GM23338 (cell line): ENCODE results near the gene TNPO3. TPM values are rescaled to one million over a fixed set of nuclear protein-coding genes. Genes with fewer than 3 reads are reported as not detected.

Source experiments
- ATAC-seq: fragments of 200-7000 bp; cut with Tn5 transposase; 3 replicates; pipeline ENCODE4 v1.9.1; 2020
- DNase-seq: peaks from one replicate; pipeline ENCODE4 v3.0.0-alpha.2; 2015; ENCODE audit warnings: low spot score
- H2AFZ ChIP-seq: fragments of 200-600 bp; sonication (generic); 2 replicates; pipeline ENCODE4 v1.8.0; 2016; ENCODE audit warnings: antibody characterized with exemption, mild to moderate bottlenecking, moderate library complexity
- H3F3A ChIP-seq: fragments of 200-600 bp; sonication (generic); replicated peaks from 2 replicates; pipeline ENCODE4 v1.8.0; 2017; ENCODE audit warnings: antibody characterized with exemption, mixed run types, low read depth
- H3K27ac ChIP-seq: fragments of 200-600 bp; sonication (generic); 2 replicates; pipeline ENCODE4 v1.6.1; 2016; ENCODE audit warnings: low read depth
- H3K27me3 ChIP-seq: fragments of 200-600 bp; sonication (generic); 2 replicates; pipeline ENCODE4 v1.8.0; 2016; ENCODE audit warnings: mild to moderate bottlenecking, mixed run types, moderate library complexity; ENCODE audit not compliant: insufficient read depth
- H3K36me3 ChIP-seq: fragments of 200-600 bp; sonication (generic); 2 replicates; pipeline ENCODE4 v1.8.0; 2016; ENCODE audit warnings: mild to moderate bottlenecking; ENCODE audit not compliant: insufficient read depth
- H3K4me1 ChIP-seq: fragments of 200-600 bp; sonication (generic); 2 replicates; pipeline ENCODE4 v1.8.0; 2016; ENCODE audit warnings: mild to moderate bottlenecking, moderate library complexity; ENCODE audit not compliant: insufficient read depth
- H3K4me2 ChIP-seq: fragments of 200-600 bp; sonication (generic); 2 replicates; pipeline ENCODE4 v1.7.1; 2017; ENCODE audit warnings: mixed run types
- H3K4me3 ChIP-seq: fragments of 200-600 bp; sonication (generic); 2 replicates; pipeline ENCODE4 v1.6.1; 2016; ENCODE audit warnings: mixed run types
- H3K79me2 ChIP-seq: fragments of 200-600 bp; sonication (generic); replicated peaks from 2 replicates; pipeline ENCODE4 v1.8.0; 2017; ENCODE audit warnings: mild to moderate bottlenecking; ENCODE audit not compliant: insufficient read depth
- H3K9me2 ChIP-seq: fragments of 200-600 bp; sonication (generic); 2 replicates; pipeline ENCODE4 v1.8.0; 2017; ENCODE audit not compliant: insufficient read depth
- H4K20me1 ChIP-seq: fragments of 200-600 bp; sonication (generic); replicated peaks from 2 replicates; pipeline ENCODE4 v1.8.0; 2017; ENCODE audit warnings: mild to moderate bottlenecking; ENCODE audit not compliant: insufficient read depth
- H3K27ac Mint-ChIP-seq: 2 replicates; pipeline ENCODE4 v1.8.0; 2020; ENCODE audit warnings: inconsistent platforms, mild to moderate bottlenecking, moderate library complexity, mixed read lengths
- H3K27me3 Mint-ChIP-seq: 3 replicates; pipeline ENCODE4 v1.8.0; 2022; ENCODE audit warnings: low read depth, mild to moderate bottlenecking, moderate library complexity, mixed read lengths, inconsistent platforms; ENCODE audit not compliant: insufficient read depth, poor library complexity
- H3K36me3 Mint-ChIP-seq: 3 replicates; pipeline ENCODE4 v1.8.0; 2021; ENCODE audit warnings: low read depth, mild to moderate bottlenecking, inconsistent platforms, moderate library complexity, mixed read lengths
- H3K4me1 Mint-ChIP-seq: 3 replicates; pipeline ENCODE4 v1.8.0; 2020; ENCODE audit warnings: mild to moderate bottlenecking, inconsistent platforms, mixed read lengths
- H3K4me3 Mint-ChIP-seq: 3 replicates; pipeline ENCODE4 v1.8.0; 2021; ENCODE audit warnings: moderate library complexity, mild to moderate bottlenecking, inconsistent platforms, mixed read lengths
- H3K9me3 Mint-ChIP-seq: 3 replicates; pipeline ENCODE4 v1.8.0; 2020; ENCODE audit warnings: moderate library complexity, mild to moderate bottlenecking, inconsistent platforms, mixed read lengths
- CREB1 ChIP-seq: fragments of 250-450 bp; sonication (Bioruptor Pico); IDR thresholded peaks from 2 replicates; pipeline ENCODE4 v1.5.0; 2020; ENCODE audit warnings: low read depth, mild to moderate bottlenecking, moderate library complexity
- CTCF ChIP-seq, 2 experiments: fragments of 200-600 bp in 1 of 2; sonication (generic) in 1 of 2; conservative IDR thresholded peaks; 2 replicates each; pipeline versions ENCODE4 v1.5.1 to v1.6.1; 2016 to 2017; ENCODE audit warnings: antibody characterized with exemption in 2 of 2, low read depth in 2 of 2, mild to moderate bottlenecking in 2 of 2, moderate library complexity in 1 of 2
- ETS1 ChIP-seq: IDR thresholded peaks from 2 replicates; pipeline ENCODE4 v1.6.1; 2016; ENCODE audit warnings: antibody characterized with exemption
- EZH2 ChIP-seq: fragments of 200-600 bp; sonication (generic); IDR thresholded peaks from one replicate; pipeline ENCODE4 v1.8.0; 2017; ENCODE audit warnings: antibody characterized with exemption, mild to moderate bottlenecking, low read depth; ENCODE audit not compliant: unreplicated experiment
- EZH2phosphoT487 ChIP-seq: fragments of 200-600 bp; sonication (generic); IDR thresholded peaks from one replicate; pipeline ENCODE4 v1.8.1; 2018; ENCODE audit warnings: antibody characterized with exemption; ENCODE audit not compliant: unreplicated experiment
- JUNB ChIP-seq: IDR thresholded peaks from one replicate; pipeline ENCODE4 v1.6.1; 2016; ENCODE audit warnings: antibody characterized with exemption; ENCODE audit not compliant: unreplicated experiment
- NANOG ChIP-seq: IDR thresholded peaks from 2 replicates; pipeline ENCODE4 v1.6.1; 2016; ENCODE audit warnings: antibody characterized with exemption, borderline replicate concordance
- POLR2AphosphoS5 ChIP-seq: IDR thresholded peaks from 2 replicates; pipeline ENCODE4 v1.6.1; 2016; ENCODE audit warnings: antibody characterized with exemption, low read depth
- REST ChIP-seq: IDR thresholded peaks from one replicate; pipeline ENCODE4 v1.6.1; 2018; ENCODE audit warnings: antibody characterized with exemption; ENCODE audit not compliant: unreplicated experiment
- STAT1 ChIP-seq: IDR thresholded peaks from one replicate; pipeline ENCODE4 v1.6.1; 2016; ENCODE audit warnings: antibody characterized with exemption; ENCODE audit not compliant: unreplicated experiment
- ZNF114 ChIP-seq: fragments of 250-450 bp; sonication (Bioruptor Pico); IDR thresholded peaks from 2 replicates; pipeline ENCODE4 v1.5.0; 2020; ENCODE audit warnings: mild to moderate bottlenecking, moderate library complexity
- ZNF331 ChIP-seq: fragments of 250-450 bp; sonication (Bioruptor Pico); IDR thresholded peaks from 2 replicates; pipeline ENCODE4 v1.5.0; 2020; ENCODE audit warnings: low read depth, mild to moderate bottlenecking, moderate library complexity
- ZNF462 ChIP-seq: fragments of 250-450 bp; sonication (Bioruptor Pico); IDR thresholded peaks from 2 replicates; pipeline ENCODE4 v1.5.0; 2020; ENCODE audit warnings: mild to moderate bottlenecking, moderate library complexity
- polyA plus RNA-seq: library from polyadenylated mRNA; unstranded; fragments of >200 nt; fragmentation: Nextera tagmentation; extraction: Ambion mirVana; gene quantifications from 2 replicates; pipeline ENCODE4 v1.2.1, GENCODE V29; 2016
- total RNA-seq: library from RNA; depleted of rRNA; stranded (reverse); fragments of >200 nt; shearing (Covaris generic); gene quantifications from 2 replicates; pipeline ENCODE4 v1.2.3, GENCODE V29; 2014

The TNPO3 gene
- total and polyA plus RNA-seq, 2 experiments from 2014 or later = 38.2 to 127 TPM

GRCh38 chr7:128913870-128914565 is 140.9 kb downstream of the TNPO3 start:
- Histone ChIP-seq H3K36me3 (no peaks in the 10 kb centered on the region), H3F3A (peaks cover 8% of the 10 kb centered on the region), H3K9me2 (no peaks in the 10 kb centered on the region), H3K4me1 (peaks cover 24% of the 10 kb centered on the region), H3K27me3 (peaks cover 81% of the 10 kb centered on the region), H3K4me3 (no peak overlapping the region; the same call in 1 of the 2 replicates), H3K27ac (no peak overlapping the region), H3K4me2 (0 out of 2 replicates have a peak overlapping the region, but pooled peaks have one; percentile 68), H4K20me1 (no peaks in the 10 kb centered on the region), H3K79me2 (no peaks in the 10 kb centered on the region), H2AFZ (no peak overlapping the region)
- DNase-seq (no peak), ATAC-seq (no peak)
- Mint-ChIP-seq H3K27me3 (peaks cover 62% of the 10 kb centered on the region), H3K27ac (no peak overlapping the region), H3K4me3 (peak overlapping the region; percentile 48; the same call in 2 of the 3 replicates), H3K9me3 (no peaks in the 10 kb centered on the region; the same call in 2 of the 3 replicates), H3K36me3 (no peaks in the 10 kb centered on the region; the same call in 2 of the 3 replicates), H3K4me1 (peaks cover 30% of the 10 kb centered on the region)
- TF ChIP-seq ETS1 (no peak), REST (no peak), ZNF114 (CRISPR knock-in tag) (no peak), STAT1 (no peak), ZNF331 (CRISPR knock-in tag) (no peak), CREB1 (CRISPR knock-in tag) (no peak), POLR2AphosphoS5 (no peak), NANOG (no peak), JUNB (no peak), EZH2 (no peak), CTCF (conservative IDR thresholded peaks at IDR 0.05; ENCODE audit: low read depth in 2 of 2) (no peak), ZNF462 (CRISPR knock-in tag) (no peak), EZH2phosphoT487 (no peak)
